H9 (cell line): ENCODE data around the gene MED27. TPM values are rescaled to one million over a fixed set of nuclear protein-coding genes. Genes with fewer than 3 reads are reported as not detected.

Experiments used
- DNase-seq: peaks from one replicate; pipeline ENCODE4 v3.0.0-alpha.2; 2017
- H2AFZ ChIP-seq: one replicate; pipeline ENCODE4 v1.6.1; 2013; ENCODE audit warnings: mild to moderate bottlenecking, low read length, control low read depth, moderate library complexity
- H2AK5ac ChIP-seq: 2 replicates; pipeline ENCODE4 v1.6.1; 2013; ENCODE audit warnings: low read length, control low read depth, mixed read lengths; ENCODE audit not compliant: insufficient read length
- H2BK120ac ChIP-seq: one replicate; pipeline ENCODE4 v1.6.1; 2013; ENCODE audit warnings: low read depth, mild to moderate bottlenecking, low read length, control low read depth, inconsistent platforms; ENCODE audit not compliant: poor library complexity, severe bottlenecking
- H2BK12ac ChIP-seq: 2 replicates; pipeline ENCODE4 v1.6.1; 2013; ENCODE audit warnings: low read length, control low read depth, mixed read lengths, low read depth; ENCODE audit not compliant: insufficient read length
- H2BK15ac ChIP-seq: 2 replicates; pipeline ENCODE4 v1.6.1; 2013; ENCODE audit warnings: low read depth, low read length, control low read depth
- H2BK20ac ChIP-seq: one replicate; pipeline ENCODE4 v1.6.1; 2013; ENCODE audit warnings: low read depth, mild to moderate bottlenecking, low read length, control low read depth, inconsistent platforms; ENCODE audit not compliant: poor library complexity, severe bottlenecking
- H2BK5ac ChIP-seq: 2 replicates; pipeline ENCODE4 v1.6.1; 2013; ENCODE audit warnings: low read length, control low read depth, mixed read lengths; ENCODE audit not compliant: insufficient read length
- H3K14ac ChIP-seq: 2 replicates; pipeline ENCODE4 v1.6.1; 2013; ENCODE audit warnings: low read length, control low read depth; ENCODE audit not compliant: insufficient read depth
- H3K18ac ChIP-seq: 2 replicates; pipeline ENCODE4 v1.6.1; 2013; ENCODE audit warnings: low read depth, mild to moderate bottlenecking, mixed read lengths, low read length, control low read depth; ENCODE audit not compliant: insufficient read length
- H3K23ac ChIP-seq: 2 replicates; pipeline ENCODE4 v1.6.1; 2013; ENCODE audit warnings: low read length, control low read depth, mixed read lengths, low read depth; ENCODE audit not compliant: insufficient read length
- H3K23me2 ChIP-seq: 2 replicates; pipeline ENCODE4 v1.6.1; 2013; ENCODE audit warnings: low read depth, mild to moderate bottlenecking, mixed read lengths, low read length, control low read depth; ENCODE audit not compliant: insufficient read length, poor library complexity, severe bottlenecking
- H3K27ac ChIP-seq: 2 replicates; pipeline ENCODE4 v1.5.1; 2013; ENCODE audit warnings: low read length, control low read depth, mixed read lengths, low read depth; ENCODE audit not compliant: insufficient read length
- H3K27me3 ChIP-seq: 2 replicates; pipeline ENCODE4 v1.6.1; 2013; ENCODE audit warnings: low read length, control low read depth, inconsistent platforms; ENCODE audit not compliant: insufficient read depth
- H3K4ac ChIP-seq: 2 replicates; pipeline ENCODE4 v1.6.1; 2013; ENCODE audit warnings: low read depth, mild to moderate bottlenecking, control low read depth, inconsistent platforms, low read length, moderate library complexity
- H3K4me1 ChIP-seq: 2 replicates; pipeline ENCODE4 v1.6.1; 2013; ENCODE audit warnings: low read length, control low read depth, inconsistent platforms; ENCODE audit not compliant: insufficient read depth
- H3K4me2 ChIP-seq: 2 replicates; pipeline ENCODE4 v1.6.1; 2013; ENCODE audit warnings: low read length, control low read depth, mixed read lengths; ENCODE audit not compliant: insufficient read length, insufficient read depth
- H3K56ac ChIP-seq: 2 replicates; pipeline ENCODE4 v1.6.1; 2013; ENCODE audit warnings: low read depth, mild to moderate bottlenecking, mixed read lengths, low read length, control low read depth; ENCODE audit not compliant: insufficient read length
- H3K79me1 ChIP-seq: 2 replicates; pipeline ENCODE4 v1.6.1; 2013; ENCODE audit warnings: low read depth, mild to moderate bottlenecking, moderate library complexity, low read length, control low read depth, inconsistent platforms; ENCODE audit not compliant: insufficient read depth, poor library complexity, severe bottlenecking
- H3K79me2 ChIP-seq: 2 replicates; pipeline ENCODE4 v1.6.1; 2013; ENCODE audit warnings: low read length, control low read depth, inconsistent platforms; ENCODE audit not compliant: insufficient read depth
- H3K9ac ChIP-seq: 2 replicates; pipeline ENCODE4 v1.6.1; 2013; ENCODE audit warnings: low read length, control low read depth, mixed read lengths; ENCODE audit not compliant: insufficient read length; ENCODE audit errors: extremely low read depth
- H3K9me3 ChIP-seq: one replicate; pipeline ENCODE4 v1.6.1; 2013; ENCODE audit warnings: low read depth, low read length, inconsistent platforms; ENCODE audit not compliant: control insufficient read depth
- H3T11ph ChIP-seq: one replicate; pipeline ENCODE4 v1.6.1; 2013; ENCODE audit warnings: mild to moderate bottlenecking, low read length, control low read depth, inconsistent platforms
- H4K20me1 ChIP-seq: one replicate; pipeline ENCODE4 v1.6.1; 2013; ENCODE audit not compliant: control insufficient read depth, insufficient read length, insufficient read depth
- H4K5ac ChIP-seq: 2 replicates; pipeline ENCODE4 v1.6.1; 2013; ENCODE audit warnings: low read depth, mild to moderate bottlenecking, mixed read lengths, low read length, control low read depth; ENCODE audit not compliant: insufficient read length
- H4K8ac ChIP-seq: replicated peaks from 2 replicates; pipeline ENCODE4 v1.6.1; 2013; ENCODE audit warnings: low read length, control low read depth, mixed read lengths, low read depth; ENCODE audit not compliant: insufficient read length
- H4K91ac ChIP-seq: 2 replicates; pipeline ENCODE4 v1.6.1; 2013; ENCODE audit warnings: low read depth, mild to moderate bottlenecking, moderate library complexity, mixed read lengths, low read length, control low read depth; ENCODE audit not compliant: insufficient read length
- H3K27ac Mint-ChIP-seq, 3 experiments: 2 replicates in 2 of 3; 3 replicates in 1 of 3; pipeline ENCODE4 v1.8.0; 2020 to 2021; ENCODE audit warnings: mixed read lengths in 3 of 3, mild to moderate bottlenecking in 1 of 3, moderate library complexity in 1 of 3
- H3K27me3 Mint-ChIP-seq: 2 replicates; pipeline ENCODE4 v1.8.0; 2021; ENCODE audit warnings: low read depth, mild to moderate bottlenecking, moderate library complexity, mixed read lengths
- H3K36me3 Mint-ChIP-seq, 3 experiments: 2 replicates in 2 of 3; 3 replicates in 1 of 3; pipeline ENCODE4 v1.8.0; 2020 to 2021; ENCODE audit warnings: low read depth in 3 of 3, mixed read lengths in 3 of 3; ENCODE audit not compliant: insufficient read depth in 1 of 3
- H3K4me1 Mint-ChIP-seq, 2 experiments: 2 replicates each; pipeline ENCODE4 v1.8.0; 2020; ENCODE audit warnings: mixed read lengths in 2 of 2
- H3K4me3 Mint-ChIP-seq, 2 experiments: 2 replicates in 1 of 2; 3 replicates in 1 of 2; pipeline ENCODE4 v1.8.0; 2020 to 2021; ENCODE audit warnings: mild to moderate bottlenecking in 2 of 2, mixed read lengths in 2 of 2, moderate library complexity in 1 of 2
- H3K9me3 Mint-ChIP-seq, 2 experiments: 2 replicates in 1 of 2; 3 replicates in 1 of 2; pipeline ENCODE4 v1.8.0; 2020; ENCODE audit warnings: mild to moderate bottlenecking in 2 of 2, mixed read lengths in 2 of 2, moderate library complexity in 1 of 2
- WGBS: extraction: QIAGEN DNeasy Blood & Tissue Kit; methylation state at CpG from one replicate; pipeline ENCODE4 v1.1.7; 2013; ENCODE audit warnings: missing lambda C conversion rate, low lambda C conversion rate, mixed read lengths; ENCODE audit not compliant: insufficient read length; ENCODE audit errors: extremely low coverage; 5-methylcytosine and 5-hydroxymethylcytosine counted together
- total RNA-seq: library from RNA; stranded (reverse); gene quantifications from 2 replicates; pipeline ENCODE4 v1.2.1, GENCODE V29; 2021
- TF ChIP-seq, protein P1 (sequence below): fragments of 200-600 bp; sonication (generic); conservative IDR thresholded peaks from 3 replicates; pipeline ENCODE4 v1.8.0; 2021; ENCODE audit warnings: antibody characterized with exemption, mild to moderate bottlenecking

MED27 gene
- total RNA-seq, 1 experiment from 2014 or later = 33.5 TPM

DNA sequence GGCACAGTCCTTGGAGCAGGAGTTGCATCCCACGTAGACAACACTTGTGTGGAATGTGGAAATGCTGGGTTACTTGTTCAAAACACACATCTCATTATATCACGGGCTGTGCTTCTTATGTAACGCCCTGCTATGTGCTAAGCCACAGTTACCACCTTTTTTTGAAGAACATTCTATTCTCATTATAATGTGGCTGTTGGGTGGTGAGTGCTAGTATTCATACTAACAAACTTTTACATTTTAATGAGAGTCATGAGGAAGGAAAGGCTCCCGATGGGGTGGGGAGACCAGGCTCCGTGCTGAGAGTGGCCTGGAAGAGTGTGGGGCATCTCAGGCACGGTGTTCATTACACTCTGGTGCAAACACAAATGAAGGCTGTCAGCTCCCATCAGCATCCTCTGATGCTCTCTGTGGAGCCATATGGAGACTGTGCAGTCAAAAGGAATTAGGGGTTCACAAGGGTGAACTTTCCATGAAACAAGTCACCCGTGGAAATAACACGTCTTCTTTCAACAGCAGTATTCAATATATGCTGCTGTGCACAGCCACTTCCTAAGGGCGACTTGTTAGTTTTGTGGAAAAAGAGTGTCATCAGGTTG, 186.7 kb downstream of the MED27 start:
- no CpG with 5 or more reads among the region's 9 CpGs for whole genome bisulfite sequencing
- H3K79me1 ChIP-seq = no peaks in the 10 kb centered on the region
- H3K4me1 Mint-ChIP-seq = peaks cover 57 to 66% of the 10 kb centered on the region in 2 experiments
- H3K4ac ChIP-seq = no peak overlapping the region
- no peak overlapping the region for H3K23ac ChIP-seq
- H2AFZ ChIP-seq = no peak overlapping the region
- peak overlapping the region; percentile 40 for H3K4me2 ChIP-seq
- H3K27ac Mint-ChIP-seq = no peak overlapping the region; a peak in 1 of 7 replicates
- H3K56ac ChIP-seq = no peak overlapping the region
- H3K27me3 ChIP-seq = no peaks in the 10 kb centered on the region
- no peak overlapping the region for H3K4me3 Mint-ChIP-seq
- H3K79me2 ChIP-seq = no peaks in the 10 kb centered on the region
- H3K14ac ChIP-seq = no peak overlapping the region
- no peaks in the 10 kb centered on the region for H3K23me2 ChIP-seq
- no peak overlapping the region for H4K8ac ChIP-seq
- H4K5ac ChIP-seq = no peak overlapping the region
- DNase-seq = no peak
- no peak overlapping the region for H3T11ph ChIP-seq
- no peak overlapping the region for H3K27ac ChIP-seq
- no peak overlapping the region for H2BK120ac ChIP-seq
- no peaks in the 10 kb centered on the region for H3K9me3 ChIP-seq
- no peak overlapping the region for H2BK20ac ChIP-seq
- TF ChIP-seq, protein P1, sequence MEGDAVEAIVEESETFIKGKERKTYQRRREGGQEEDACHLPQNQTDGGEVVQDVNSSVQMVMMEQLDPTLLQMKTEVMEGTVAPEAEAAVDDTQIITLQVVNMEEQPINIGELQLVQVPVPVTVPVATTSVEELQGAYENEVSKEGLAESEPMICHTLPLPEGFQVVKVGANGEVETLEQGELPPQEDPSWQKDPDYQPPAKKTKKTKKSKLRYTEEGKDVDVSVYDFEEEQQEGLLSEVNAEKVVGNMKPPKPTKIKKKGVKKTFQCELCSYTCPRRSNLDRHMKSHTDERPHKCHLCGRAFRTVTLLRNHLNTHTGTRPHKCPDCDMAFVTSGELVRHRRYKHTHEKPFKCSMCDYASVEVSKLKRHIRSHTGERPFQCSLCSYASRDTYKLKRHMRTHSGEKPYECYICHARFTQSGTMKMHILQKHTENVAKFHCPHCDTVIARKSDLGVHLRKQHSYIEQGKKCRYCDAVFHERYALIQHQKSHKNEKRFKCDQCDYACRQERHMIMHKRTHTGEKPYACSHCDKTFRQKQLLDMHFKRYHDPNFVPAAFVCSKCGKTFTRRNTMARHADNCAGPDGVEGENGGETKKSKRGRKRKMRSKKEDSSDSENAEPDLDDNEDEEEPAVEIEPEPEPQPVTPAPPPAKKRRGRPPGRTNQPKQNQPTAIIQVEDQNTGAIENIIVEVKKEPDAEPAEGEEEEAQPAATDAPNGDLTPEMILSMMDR = no peak
- H2BK15ac ChIP-seq = no peak overlapping the region
- H2AK5ac ChIP-seq = no peak overlapping the region
- no peaks in the 10 kb centered on the region for H3K9me3 Mint-ChIP-seq
- H2BK5ac ChIP-seq = no peak overlapping the region
- no peak overlapping the region for H3K18ac ChIP-seq
- peaks cover 38% of the 10 kb centered on the region for H3K4me1 ChIP-seq
- no peaks in the 10 kb centered on the region for H3K27me3 Mint-ChIP-seq
- no peak overlapping the region for H2BK12ac ChIP-seq
- no peak overlapping the region for H3K9ac ChIP-seq
- H3K36me3 Mint-ChIP-seq = no peaks in the 10 kb centered on the region; a peak in 2 of 7 replicates
- H4K91ac ChIP-seq = no peak overlapping the region
- H4K20me1 ChIP-seq = no peaks in the 10 kb centered on the region
